Hepatocyte (in vitro differentiated cells): ENCODE data around the gene MTERF4.

Experiments
- EZH2 ChIP-seq: fragments of 200-600 bp; sonication (generic); IDR thresholded peaks from 2 replicates; pipeline ENCODE4 v1.6.1; 2016; ENCODE audit warnings: antibody characterized with exemption, mild to moderate bottlenecking, borderline replicate concordance
- EZH2phosphoT487 ChIP-seq: fragments of 200-600 bp; sonication (generic); IDR thresholded peaks from one replicate; pipeline ENCODE4 v1.6.1; 2018; ENCODE audit warnings: antibody characterized with exemption, mild to moderate bottlenecking, low read depth, moderate library complexity; ENCODE audit not compliant: unreplicated experiment, severe bottlenecking
- TF ChIP-seq, protein P1 (sequence below): fragments of 200-600 bp; sonication (generic); IDR thresholded peaks from 2 replicates; pipeline ENCODE4 v1.5.1; 2016; ENCODE audit warnings: antibody characterized with exemption, mild to moderate bottlenecking; ENCODE audit not compliant: poor library complexity

DNA sequence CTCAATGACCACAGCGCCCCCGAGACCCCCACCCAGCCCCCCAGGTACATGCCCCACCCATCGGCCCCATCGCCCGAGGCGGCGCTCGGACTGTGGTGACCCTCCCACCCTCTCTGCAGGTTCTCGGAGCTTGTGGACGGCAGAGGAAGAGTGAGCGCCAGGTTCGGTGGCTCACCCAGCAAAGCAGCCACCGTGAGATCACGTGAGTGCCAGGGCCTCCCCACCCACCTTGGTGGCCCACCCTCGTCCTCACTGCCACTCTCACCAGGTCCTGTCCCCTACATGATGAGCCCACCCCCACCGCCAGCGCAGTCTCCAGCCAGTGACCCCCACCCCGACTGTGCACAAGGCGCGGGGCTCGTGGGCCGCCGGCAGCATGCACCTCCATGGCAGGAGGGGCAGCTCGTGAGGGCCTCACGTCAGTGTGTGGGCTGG, 30.4 kb downstream of the MTERF4 start:
- TF ChIP-seq, protein P1, sequence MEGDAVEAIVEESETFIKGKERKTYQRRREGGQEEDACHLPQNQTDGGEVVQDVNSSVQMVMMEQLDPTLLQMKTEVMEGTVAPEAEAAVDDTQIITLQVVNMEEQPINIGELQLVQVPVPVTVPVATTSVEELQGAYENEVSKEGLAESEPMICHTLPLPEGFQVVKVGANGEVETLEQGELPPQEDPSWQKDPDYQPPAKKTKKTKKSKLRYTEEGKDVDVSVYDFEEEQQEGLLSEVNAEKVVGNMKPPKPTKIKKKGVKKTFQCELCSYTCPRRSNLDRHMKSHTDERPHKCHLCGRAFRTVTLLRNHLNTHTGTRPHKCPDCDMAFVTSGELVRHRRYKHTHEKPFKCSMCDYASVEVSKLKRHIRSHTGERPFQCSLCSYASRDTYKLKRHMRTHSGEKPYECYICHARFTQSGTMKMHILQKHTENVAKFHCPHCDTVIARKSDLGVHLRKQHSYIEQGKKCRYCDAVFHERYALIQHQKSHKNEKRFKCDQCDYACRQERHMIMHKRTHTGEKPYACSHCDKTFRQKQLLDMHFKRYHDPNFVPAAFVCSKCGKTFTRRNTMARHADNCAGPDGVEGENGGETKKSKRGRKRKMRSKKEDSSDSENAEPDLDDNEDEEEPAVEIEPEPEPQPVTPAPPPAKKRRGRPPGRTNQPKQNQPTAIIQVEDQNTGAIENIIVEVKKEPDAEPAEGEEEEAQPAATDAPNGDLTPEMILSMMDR = no peak
- TF ChIP-seq EZH2phosphoT487 (no peak), EZH2 (no peak)
